Measurements from ENCODE around the gene RPS19. TPM values are rescaled to one million over a fixed set of nuclear protein-coding genes. Genes with fewer than 3 reads are reported as not detected.

Gene RPS19
- polyA plus RNA-seq, 1 donor (not counting 4 experiments of a cell fraction or from before 2014, with no cell fraction given): 2,290 TPM

DNA sequence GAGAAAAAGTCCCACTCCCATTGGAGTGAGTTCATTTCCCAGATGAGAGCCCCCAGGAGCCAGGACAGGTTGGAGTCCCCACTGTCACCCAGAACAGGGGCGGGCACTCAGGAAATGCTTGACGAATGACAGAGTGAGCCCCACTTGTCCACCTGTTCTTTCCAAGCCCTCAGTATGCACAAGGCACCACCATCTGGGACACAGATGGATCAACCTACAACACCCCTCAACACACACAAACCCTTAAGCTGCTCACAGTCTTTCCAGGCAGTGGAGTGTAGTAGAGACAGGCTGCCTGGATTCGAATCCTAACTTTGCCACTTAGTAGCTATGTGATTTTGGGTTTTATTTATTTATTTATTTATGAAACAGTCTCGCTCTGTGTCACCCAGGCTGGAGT, 30.9 kb downstream of the RPS19 start:
- Histone ChIP-seq H4K20me1 (ENCODE audit: control insufficient read depth, extremely low read depth, insufficient read depth, low read length) (no peaks in the 10 kb centered on the region), H3K27ac (ENCODE audit: control insufficient read depth, insufficient read depth, low read length) (no peak overlapping the region), H3K9me3 (ENCODE audit: control insufficient read depth, low read depth, low read length) (no peaks in the 10 kb centered on the region), H3K79me2 (ENCODE audit: control insufficient read depth, insufficient read depth, low read length) (peaks cover 37% of the 10 kb centered on the region), H3K4me2 (ENCODE audit: control insufficient read depth, extremely low read depth, insufficient read depth, low read depth, low read length) (no peak overlapping the region), H3K27me3 (ENCODE audit: control insufficient read depth, extremely low read depth, insufficient read depth, low read length) (no peaks in the 10 kb centered on the region), H3K36me3 (ENCODE audit: control insufficient read depth in 2 of 2, extremely low read depth in 1 of 2, insufficient read depth in 2 of 2, low read length in 2 of 2) (peaks cover 40 to 43% of the 10 kb centered on the region in 2 experiments), H3K9me1 (ENCODE audit: control insufficient read depth, extremely low read depth, insufficient read depth, low read length) (peaks cover 6% of the 10 kb centered on the region), H3K9ac (ENCODE audit: control insufficient read depth, extremely low read depth, insufficient read depth, low read length) (no peak overlapping the region), H3K4me3 (ENCODE audit: control insufficient read depth in 2 of 3, extremely low read depth in 1 of 3, insufficient read depth in 2 of 3, low read depth in 1 of 3, low read length in 3 of 3) (no peak overlapping the region), H2AFZ (ENCODE audit: control insufficient read depth, low read length) (no peak overlapping the region), H3K4me1 (ENCODE audit: control insufficient read depth, extremely low read depth, insufficient read depth, low read length) (peaks cover 27% of the 10 kb centered on the region)
- FAIRE-seq (no peak), DNase-seq (ENCODE audit: low read depth, low spot score) (no peak)
- no peak for TF ChIP-seq EZH2 (IDR thresholded peaks at IDR 0.05; ENCODE audit: low read length)
- TF ChIP-seq, protein P1, sequence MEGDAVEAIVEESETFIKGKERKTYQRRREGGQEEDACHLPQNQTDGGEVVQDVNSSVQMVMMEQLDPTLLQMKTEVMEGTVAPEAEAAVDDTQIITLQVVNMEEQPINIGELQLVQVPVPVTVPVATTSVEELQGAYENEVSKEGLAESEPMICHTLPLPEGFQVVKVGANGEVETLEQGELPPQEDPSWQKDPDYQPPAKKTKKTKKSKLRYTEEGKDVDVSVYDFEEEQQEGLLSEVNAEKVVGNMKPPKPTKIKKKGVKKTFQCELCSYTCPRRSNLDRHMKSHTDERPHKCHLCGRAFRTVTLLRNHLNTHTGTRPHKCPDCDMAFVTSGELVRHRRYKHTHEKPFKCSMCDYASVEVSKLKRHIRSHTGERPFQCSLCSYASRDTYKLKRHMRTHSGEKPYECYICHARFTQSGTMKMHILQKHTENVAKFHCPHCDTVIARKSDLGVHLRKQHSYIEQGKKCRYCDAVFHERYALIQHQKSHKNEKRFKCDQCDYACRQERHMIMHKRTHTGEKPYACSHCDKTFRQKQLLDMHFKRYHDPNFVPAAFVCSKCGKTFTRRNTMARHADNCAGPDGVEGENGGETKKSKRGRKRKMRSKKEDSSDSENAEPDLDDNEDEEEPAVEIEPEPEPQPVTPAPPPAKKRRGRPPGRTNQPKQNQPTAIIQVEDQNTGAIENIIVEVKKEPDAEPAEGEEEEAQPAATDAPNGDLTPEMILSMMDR (optimal IDR thresholded peaks at IDR 0.05 in 1 of 3, IDR thresholded peaks at IDR 0.05 in 1 of 3, conservative IDR thresholded peaks at IDR 0.05 in 1 of 3; ENCODE audit: extremely low read depth in 1 of 3, insufficient read depth in 2 of 3, low read length in 3 of 3): no peak
- dilution Hi-C loops (cut with MboI; ENCODE audit: extremely low pct_ligation_motif_present, low sequenced_read_pairs): no loop called here

GRCh38 chr19:41892173-41892902, 32.3 kb downstream of the RPS19 start:
- Histone ChIP-seq H4K20me1 (ENCODE audit: control insufficient read depth, extremely low read depth, insufficient read depth, low read length) (no peaks in the 10 kb centered on the region), H3K4me1 (ENCODE audit: control insufficient read depth, extremely low read depth, insufficient read depth, low read length) (peaks cover 13% of the 10 kb centered on the region), H3K4me3 (ENCODE audit: control insufficient read depth in 2 of 3, extremely low read depth in 1 of 3, insufficient read depth in 2 of 3, low read depth in 1 of 3, low read length in 3 of 3) (no peak overlapping the region), H2AFZ (ENCODE audit: control insufficient read depth, low read length) (no peak overlapping the region), H3K9ac (ENCODE audit: control insufficient read depth, extremely low read depth, insufficient read depth, low read length) (no peak overlapping the region), H3K79me2 (ENCODE audit: control insufficient read depth, insufficient read depth, low read length) (peaks cover 27% of the 10 kb centered on the region), H3K36me3 (ENCODE audit: control insufficient read depth in 2 of 2, extremely low read depth in 1 of 2, insufficient read depth in 2 of 2, low read length in 2 of 2) (peaks cover 41 to 46% of the 10 kb centered on the region in 2 experiments), H3K27me3 (ENCODE audit: control insufficient read depth, extremely low read depth, insufficient read depth, low read length) (no peaks in the 10 kb centered on the region), H3K27ac (ENCODE audit: control insufficient read depth, insufficient read depth, low read length) (no peak overlapping the region), H3K9me3 (ENCODE audit: control insufficient read depth, low read depth, low read length) (no peaks in the 10 kb centered on the region), H3K9me1 (ENCODE audit: control insufficient read depth, extremely low read depth, insufficient read depth, low read length) (peaks cover 2% of the 10 kb centered on the region), H3K4me2 (ENCODE audit: control insufficient read depth, extremely low read depth, insufficient read depth, low read depth, low read length) (no peak overlapping the region)
- no peak for DNase-seq (ENCODE audit: low read depth, low spot score)
- no peak for TF ChIP-seq EZH2 (IDR thresholded peaks at IDR 0.05; ENCODE audit: low read length)
- TF ChIP-seq, protein P1 (optimal IDR thresholded peaks at IDR 0.05 in 1 of 3, IDR thresholded peaks at IDR 0.05 in 1 of 3, conservative IDR thresholded peaks at IDR 0.05 in 1 of 3; ENCODE audit: extremely low read depth in 1 of 3, insufficient read depth in 2 of 3, low read length in 3 of 3): no peak
- dilution Hi-C loops (cut with MboI; ENCODE audit: extremely low pct_ligation_motif_present, low sequenced_read_pairs): no loop called here
- FAIRE-seq: no peak

Measured in keratinocyte (primary cell).